NOMO-1 (cell line): ENCODE results near the gene IP6K3.

Source experiments
- DNase-seq, 2 experiments: peaks; one replicate each; lab custom pipeline; 2025; ENCODE audit not compliant: unreplicated experiment in 2 of 2; lab: John Stamatoyannopoulos, UW

The IP6K3 gene

GRCh38 chr6:33761922-33762629 lies 15.4 kb upstream of the IP6K3 start:
- DNase-seq: peak; percentile 30 to 41

DNA sequence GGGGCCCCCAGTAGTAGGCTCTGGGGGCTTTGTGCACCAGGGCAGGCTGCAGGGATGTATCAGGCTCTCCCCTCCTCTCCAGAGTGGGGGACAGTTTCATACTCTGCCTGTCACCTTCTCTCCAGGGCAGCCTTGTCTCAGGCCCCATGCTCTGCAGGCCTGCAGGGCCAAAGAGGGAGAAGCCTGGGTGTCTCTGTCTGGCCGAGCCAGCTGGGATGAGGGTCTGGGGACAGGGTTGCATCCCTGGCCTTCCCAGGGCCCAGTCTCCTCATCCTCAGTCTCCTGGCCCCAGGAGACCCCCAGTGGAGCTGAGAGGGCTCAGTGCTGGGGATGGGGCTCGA lies 14.8 kb upstream of the IP6K3 start:
- DNase-seq: no peak

GRCh38 chr6:33759887-33760629 lies 13.4 kb upstream of the IP6K3 start:
- no peak for DNase-seq

DNA sequence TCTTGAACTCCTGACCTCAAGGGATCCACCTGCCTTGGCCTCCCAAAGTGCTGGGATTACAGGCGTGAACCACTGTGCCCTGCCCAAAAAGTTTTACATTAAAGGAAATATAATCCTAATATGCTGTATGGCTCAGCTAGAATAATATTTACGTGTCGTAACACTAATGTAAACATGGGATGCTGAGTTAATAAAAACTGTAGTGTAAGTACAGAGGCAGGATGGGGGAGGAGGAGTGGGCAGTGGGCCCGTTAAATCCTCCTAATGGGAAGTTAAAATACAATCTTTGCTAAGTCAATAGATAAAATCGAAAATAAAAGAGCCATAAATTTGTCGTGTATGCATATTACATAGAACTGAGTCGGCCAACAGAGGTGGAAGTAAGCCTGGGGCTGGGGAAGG lies 12.1 kb upstream of the IP6K3 start:
- DNase-seq: no peak

GRCh38 chr6:33757906-33758305 lies 11.2 kb upstream of the IP6K3 start:
- no peak for DNase-seq

DNA sequence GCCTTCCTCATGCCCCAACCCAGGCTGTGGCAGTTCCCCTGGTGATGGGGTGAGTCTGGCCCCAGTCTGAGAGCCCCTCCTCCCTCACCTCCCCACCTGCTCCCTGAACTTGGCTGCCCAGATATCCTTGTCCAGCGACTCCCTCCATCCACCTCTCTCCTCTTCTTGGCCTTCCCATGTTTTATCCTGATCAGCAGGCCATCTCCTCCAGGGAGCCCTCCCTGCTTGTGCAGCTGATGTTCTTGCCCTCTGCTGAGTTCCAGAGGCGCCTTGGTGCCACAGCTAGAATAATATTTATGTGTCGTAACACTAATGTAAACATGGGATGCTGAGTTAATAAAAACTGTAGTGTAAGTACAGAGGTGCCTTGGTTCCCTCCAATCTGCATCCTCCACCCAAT lies 10.4 kb upstream of the IP6K3 start:
- DNase-seq: no peak

- DNase-seq: no peak
Measured at GRCh38 chr6:33756211-33756954, 9.7 kb upstream of the IP6K3 start.

DNA sequence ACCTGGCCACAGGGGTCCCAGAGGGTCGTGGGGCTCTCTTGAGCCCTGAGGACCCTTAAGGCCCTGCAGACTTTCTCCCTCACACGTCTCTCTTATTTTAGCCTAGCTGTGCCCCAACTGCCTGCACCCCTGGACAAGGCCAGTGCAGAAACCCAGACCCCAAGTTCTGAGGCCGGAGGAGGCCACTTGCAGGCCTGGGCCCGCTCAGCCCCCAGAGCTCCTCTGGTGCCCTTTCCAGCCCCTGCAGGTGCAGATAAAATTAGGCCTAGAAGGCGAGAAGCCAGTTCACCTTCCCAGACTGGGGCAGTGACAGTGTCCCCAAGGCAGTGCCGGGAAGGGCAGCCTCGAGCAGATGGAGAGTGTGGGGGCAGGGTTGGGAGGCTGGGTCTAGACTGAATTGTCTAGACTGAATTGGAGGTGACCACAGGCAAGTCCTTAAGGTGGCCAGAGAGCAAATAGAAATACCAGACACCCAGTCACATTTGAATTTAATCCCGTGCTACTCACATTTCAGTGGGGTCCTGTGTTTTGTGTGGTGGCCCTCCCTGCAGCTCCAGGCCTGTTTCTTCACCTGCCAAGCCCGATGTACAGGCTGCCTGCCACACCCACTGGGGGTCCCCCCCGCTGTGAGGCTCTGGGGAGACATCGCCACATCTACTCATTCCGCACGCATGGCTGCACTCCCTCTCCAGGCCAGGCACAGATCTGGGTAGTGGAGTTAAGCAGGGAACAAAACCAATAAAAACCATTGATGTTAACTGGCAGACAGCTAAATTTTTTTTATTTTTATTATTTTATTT lies 8.6 kb upstream of the IP6K3 start:
- DNase-seq: no peak

DNA sequence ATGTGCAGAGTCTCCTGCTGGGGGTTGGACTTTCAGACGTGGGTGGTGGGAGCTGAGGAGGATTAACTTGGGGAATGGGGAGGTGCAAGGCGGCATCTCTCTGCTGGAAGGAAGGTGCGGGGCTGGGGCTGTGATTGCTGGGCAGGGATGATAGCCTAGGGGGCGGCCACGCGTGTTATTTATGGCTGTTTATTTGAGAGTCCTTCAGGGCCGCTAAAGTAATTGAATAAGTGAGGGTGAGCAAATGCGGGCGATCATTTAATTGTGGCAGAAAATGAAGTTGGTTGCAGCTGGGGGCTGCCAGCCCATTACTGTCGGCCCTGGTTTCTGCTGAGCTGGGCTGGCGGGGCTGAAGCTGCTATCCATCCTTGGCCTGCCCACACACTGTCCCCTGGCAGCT lies 7.5 kb upstream of the IP6K3 start:
- DNase-seq: no peak

DNA sequence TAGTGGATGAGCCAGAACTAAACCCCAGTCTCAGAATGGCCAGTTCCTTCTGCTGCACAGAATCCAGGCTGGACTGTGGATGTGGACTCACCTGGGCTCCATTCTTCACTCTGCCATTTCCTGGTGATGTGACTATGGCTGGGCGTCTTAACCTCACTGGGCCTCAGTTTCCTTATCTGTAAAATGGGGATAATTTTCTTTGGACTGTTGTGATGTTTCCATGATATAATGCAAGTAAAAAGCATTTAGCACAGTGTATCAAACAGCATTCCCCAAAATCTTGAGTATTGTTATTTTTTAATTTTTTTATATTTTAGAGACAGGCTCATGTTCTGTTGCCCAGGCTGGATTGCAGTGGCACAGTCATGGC lies 5.9 kb upstream of the IP6K3 start:
- DNase-seq: no peak

DNA sequence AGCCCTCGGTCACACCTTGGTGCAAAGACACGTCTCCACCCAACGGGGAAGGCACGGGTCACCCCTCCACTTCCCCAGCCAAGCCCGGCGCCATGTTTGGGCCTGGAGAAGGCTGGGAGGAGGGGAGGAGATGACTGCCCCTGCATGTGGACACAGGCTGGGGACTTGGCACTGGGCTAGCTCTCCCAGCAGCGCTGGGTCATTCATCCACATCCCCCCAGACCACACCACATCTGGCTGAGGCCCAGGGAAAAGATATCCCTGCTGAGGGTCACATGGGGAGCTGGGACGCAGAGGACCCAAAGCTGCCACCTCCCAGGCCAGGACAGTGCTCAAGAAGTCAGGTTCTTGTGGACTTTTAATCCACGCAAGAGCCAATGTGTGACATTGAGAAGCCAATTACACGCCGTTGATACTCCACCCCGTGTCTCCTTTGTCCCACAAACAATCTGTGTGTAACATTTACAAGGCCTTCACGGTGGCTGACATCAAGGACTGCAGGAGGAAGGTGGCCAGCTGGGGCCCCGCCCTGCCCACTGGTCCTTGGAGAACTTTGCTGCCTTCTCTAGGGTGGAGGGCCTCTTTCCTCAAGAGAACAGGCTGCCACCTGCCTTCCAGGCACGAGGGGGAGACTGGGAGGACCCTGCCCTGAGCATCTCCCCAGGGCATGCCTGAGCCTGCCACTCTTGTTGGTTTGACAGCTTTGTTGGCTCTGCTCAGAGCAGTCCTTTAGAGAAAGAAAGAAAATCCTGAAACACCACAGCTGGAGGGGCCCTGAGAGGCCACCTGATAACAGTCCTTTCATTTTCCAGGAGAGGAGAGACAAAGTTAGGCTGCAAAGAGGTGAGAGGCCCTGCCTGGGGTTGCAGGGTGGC lies 5.3 kb upstream of the IP6K3 start:
- no peak for DNase-seq

GRCh38 chr6:33750244-33750991 lies 3.7 kb upstream of the IP6K3 start:
- DNase-seq: no peak

DNA sequence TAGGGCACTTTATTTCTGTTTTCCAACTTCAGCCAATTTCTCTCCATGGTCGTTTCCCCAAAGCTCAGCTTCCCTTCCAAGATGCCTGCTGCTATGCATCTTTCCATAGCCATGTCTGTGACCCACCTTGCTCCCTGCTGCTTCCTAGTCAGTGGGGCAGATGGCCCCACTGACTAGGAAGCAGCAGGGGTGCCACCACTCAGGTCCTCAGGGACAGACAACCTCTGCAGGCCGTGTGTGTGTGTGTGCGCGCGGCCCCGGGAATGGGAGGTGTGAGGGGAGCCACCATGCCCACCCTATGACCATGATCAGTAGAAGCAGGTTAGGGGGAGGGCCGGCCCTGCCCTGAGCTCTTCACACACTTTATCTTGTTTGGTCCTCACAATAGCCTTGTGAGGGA lies 2.7 kb upstream of the IP6K3 start:
- no peak for DNase-seq

DNA sequence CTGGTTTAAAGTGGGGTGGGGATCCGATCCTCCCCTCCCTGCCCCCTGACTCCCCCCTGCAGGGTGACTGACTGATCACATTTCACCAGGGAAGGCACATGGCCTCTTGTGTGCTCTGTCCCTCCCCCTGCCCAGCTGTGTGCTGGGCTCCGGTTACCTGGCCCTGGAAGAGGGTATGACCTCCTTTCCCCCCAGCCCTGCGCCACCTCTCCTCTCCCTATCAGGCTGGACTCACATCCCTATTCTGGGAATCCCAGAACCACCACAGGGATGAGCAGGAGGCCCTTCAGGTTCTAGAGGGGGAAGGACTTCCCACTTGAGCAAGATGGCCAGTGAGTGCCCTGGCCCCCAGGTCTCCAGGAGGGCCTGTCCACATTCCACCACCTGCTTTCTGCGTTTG lies 2.1 kb upstream of the IP6K3 start:
- no peak for DNase-seq

GRCh38 chr6:33747823-33748222 lies 1.1 kb upstream of the IP6K3 start:
- DNase-seq: no peak

DNA sequence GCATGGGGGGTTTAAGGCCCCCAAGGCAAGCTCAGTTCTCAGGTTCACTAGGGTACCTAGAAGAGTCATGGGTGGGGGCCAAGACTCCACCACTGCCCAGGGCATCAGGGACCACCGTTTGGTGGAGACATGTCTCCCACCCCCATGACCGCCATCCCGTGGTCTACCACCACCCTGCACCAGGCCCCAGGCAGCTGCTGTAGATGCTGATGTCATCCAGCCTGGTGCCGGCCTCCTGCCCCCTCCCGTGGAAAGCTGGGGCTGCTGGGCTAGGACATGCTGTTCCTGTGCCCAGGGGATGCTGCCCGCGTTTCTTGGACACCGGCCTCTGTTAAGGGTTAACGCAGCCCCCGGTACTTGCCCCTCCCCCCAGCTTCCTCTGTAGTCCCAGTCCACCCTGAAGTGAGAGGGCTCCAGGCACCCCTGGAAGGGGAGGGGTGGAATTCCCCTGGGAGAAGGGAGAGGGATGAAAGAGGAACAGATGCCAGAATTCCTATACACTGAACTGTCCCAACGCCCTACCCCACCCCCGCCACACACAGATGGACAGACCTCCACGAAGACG lies 587 bp downstream of the IP6K3 start:
- no peak for DNase-seq

DNA sequence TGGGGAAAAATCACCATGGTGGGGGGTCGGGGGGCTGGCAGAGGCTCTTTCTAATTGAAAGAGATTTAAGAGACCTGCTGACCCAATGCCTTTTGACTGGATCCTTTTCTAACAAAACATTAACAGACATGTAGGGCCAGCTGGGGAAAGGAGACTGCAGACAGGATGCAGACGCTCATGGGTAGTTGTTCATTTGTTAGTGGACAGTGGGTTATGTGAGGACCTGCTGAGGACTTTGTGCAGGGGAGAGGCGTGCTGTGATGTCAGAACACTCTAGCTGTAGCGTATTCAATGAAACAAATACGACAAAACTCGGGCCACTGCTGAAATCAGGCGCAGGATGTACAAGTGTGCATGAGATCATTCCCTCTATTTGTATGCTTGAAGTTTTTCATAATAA lies 1.2 kb downstream of the IP6K3 start:
- no peak for DNase-seq

GRCh38 chr6:33744895-33745546 lies 1.7 kb downstream of the IP6K3 start:
- DNase-seq: no peak
